ENCODE results near the gene CNOT10.

- TF ChIP-seq CTCF (IDR thresholded peaks at IDR 0.05): no peak
- TF ChIP-seq EZH2 (IDR thresholded peaks at IDR 0.05; ENCODE audit: borderline replicate concordance, insufficient read depth, low read depth, low read length, poor library complexity, severe bottlenecking): no peak
These were observed 1.7 kb downstream of the CNOT10 start for GRCh38 chr3:32686713-32687112.

All from B cell (primary cell).